ENCODE results near the gene REXO4. TPM values are rescaled to one million over a fixed set of nuclear protein-coding genes. Genes with fewer than 3 reads are reported as not detected.

The REXO4 gene
- total RNA-seq, 4 donors from 2014 or later = 6.4 to 25.0 (median 20.2) TPM

DNA sequence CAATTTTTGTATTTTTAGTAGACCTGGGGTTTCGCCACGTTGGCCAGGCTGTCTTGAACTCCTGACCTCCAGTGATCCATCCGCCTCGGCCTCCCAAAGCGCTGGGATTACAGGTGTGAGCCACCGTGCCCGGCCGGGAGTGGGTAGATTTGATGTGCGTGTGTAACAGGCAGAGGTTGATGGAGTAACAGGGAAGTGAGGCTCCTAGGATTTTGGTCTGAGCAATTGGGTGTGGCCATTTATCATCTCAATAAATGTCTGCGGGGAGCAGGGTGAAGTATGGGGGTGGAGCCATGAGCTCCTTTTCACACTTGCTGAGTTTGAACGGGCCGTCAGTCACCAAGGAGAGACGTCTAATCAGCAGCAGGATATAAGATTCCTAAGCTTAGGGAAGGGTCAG is 1.2 kb upstream of the REXO4 start:
- TF ChIP-seq, protein P1, sequence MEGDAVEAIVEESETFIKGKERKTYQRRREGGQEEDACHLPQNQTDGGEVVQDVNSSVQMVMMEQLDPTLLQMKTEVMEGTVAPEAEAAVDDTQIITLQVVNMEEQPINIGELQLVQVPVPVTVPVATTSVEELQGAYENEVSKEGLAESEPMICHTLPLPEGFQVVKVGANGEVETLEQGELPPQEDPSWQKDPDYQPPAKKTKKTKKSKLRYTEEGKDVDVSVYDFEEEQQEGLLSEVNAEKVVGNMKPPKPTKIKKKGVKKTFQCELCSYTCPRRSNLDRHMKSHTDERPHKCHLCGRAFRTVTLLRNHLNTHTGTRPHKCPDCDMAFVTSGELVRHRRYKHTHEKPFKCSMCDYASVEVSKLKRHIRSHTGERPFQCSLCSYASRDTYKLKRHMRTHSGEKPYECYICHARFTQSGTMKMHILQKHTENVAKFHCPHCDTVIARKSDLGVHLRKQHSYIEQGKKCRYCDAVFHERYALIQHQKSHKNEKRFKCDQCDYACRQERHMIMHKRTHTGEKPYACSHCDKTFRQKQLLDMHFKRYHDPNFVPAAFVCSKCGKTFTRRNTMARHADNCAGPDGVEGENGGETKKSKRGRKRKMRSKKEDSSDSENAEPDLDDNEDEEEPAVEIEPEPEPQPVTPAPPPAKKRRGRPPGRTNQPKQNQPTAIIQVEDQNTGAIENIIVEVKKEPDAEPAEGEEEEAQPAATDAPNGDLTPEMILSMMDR (IDR thresholded peaks at IDR 0.05) = no peak
- no peak for TF ChIP-seq POLR2A (IDR thresholded peaks at IDR 0.05)
- Histone ChIP-seq H3K27me3 (no peaks in the 10 kb centered on the region), H3K4me3 (no peak overlapping the region), H3K4me1 (peaks cover 0 to 8% of the 10 kb centered on the region in 2 donors), H3K9me3 (no peaks in the 10 kb centered on the region), H3K36me3 (no peaks in the 10 kb centered on the region), H3K27ac (no peak overlapping the region)
- no peak for DNase-seq
- intact Hi-C loops (cut with DNase I; ENCODE audit: low total_unique reads) = no loop called here

DNA sequence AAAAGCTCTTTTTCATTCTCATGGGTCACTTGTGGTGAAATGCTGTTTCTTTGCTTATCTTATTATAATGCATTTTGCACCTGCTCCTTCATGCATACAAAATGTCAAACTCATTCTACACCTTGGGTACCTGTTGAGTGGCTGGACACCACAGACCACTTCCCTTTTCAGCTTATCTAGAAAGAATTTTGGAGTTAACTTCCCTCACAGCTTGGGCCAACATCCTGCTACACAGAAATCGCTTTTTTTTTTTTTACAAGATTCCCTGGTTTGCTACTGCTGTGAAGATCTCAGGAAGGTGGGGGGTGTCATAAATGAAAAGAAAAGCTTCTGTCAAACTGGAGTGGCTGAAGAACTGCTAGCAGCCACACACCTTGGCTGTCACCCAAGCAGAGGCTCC is 2.6 kb downstream of the REXO4 start:
- H3K4me3 ChIP-seq = no peak overlapping the region
- H3K4me1 ChIP-seq = peaks cover 0 to 8% of the 10 kb centered on the region in 2 donors
- DNase-seq = no peak
- no peaks in the 10 kb centered on the region for H3K9me3 ChIP-seq
- TF ChIP-seq, protein P1 (IDR thresholded peaks at IDR 0.05) = no peak
- no peak for TF ChIP-seq POLR2A (IDR thresholded peaks at IDR 0.05)
- H3K36me3 ChIP-seq = no peaks in the 10 kb centered on the region
- H3K27ac ChIP-seq = no peak overlapping the region
- H3K27me3 ChIP-seq = no peaks in the 10 kb centered on the region
- intact Hi-C loops (cut with DNase I; ENCODE audit: low total_unique reads) = no loop called here

- intact Hi-C loops (cut with DNase I; ENCODE audit: low total_unique reads) = loop anchor here (5.0 kb wide), 1 partner anchor 79 kb away; no protein-coding TSS in a partner anchor
- H3K27me3 ChIP-seq = no peaks in the 10 kb centered on the region
- no peak for DNase-seq
- TF ChIP-seq, protein P1 (IDR thresholded peaks at IDR 0.05) = no peak
- H3K4me3 ChIP-seq = no peak overlapping the region
- H3K4me1 ChIP-seq = no peaks in the 10 kb centered on the region
- no peaks in the 10 kb centered on the region for H3K36me3 ChIP-seq
- no peak overlapping the region for H3K27ac ChIP-seq
- H3K9me3 ChIP-seq = no peaks in the 10 kb centered on the region
These were observed 9.8 kb downstream of the REXO4 start for GRCh38 chr9:133408042-133408441.

- DNase-seq = peak; percentile 60 to 62
- H3K27me3 ChIP-seq = no peaks in the 10 kb centered on the region
- H3K9me3 ChIP-seq = no peaks in the 10 kb centered on the region
- intact Hi-C loops (cut with DNase I; ENCODE audit: low total_unique reads) = loop anchor here (5.0 kb wide), 1 partner anchor 81 kb away; no protein-coding TSS in a partner anchor
- H3K36me3 ChIP-seq = no peaks in the 10 kb centered on the region
- no peak overlapping the region for H3K27ac ChIP-seq
- no peak overlapping the region for H3K4me3 ChIP-seq
- no peaks in the 10 kb centered on the region for H3K4me1 ChIP-seq
- TF ChIP-seq POLR2A (IDR thresholded peaks at IDR 0.05) = no peak
- TF ChIP-seq, protein P1 (IDR thresholded peaks at IDR 0.05) = peak; percentile 66 to 82 (median 80)
These were observed 11.1 kb downstream of the REXO4 start for GRCh38 chr9:133406480-133407307.
